HG02938 (cell line): ENCODE measurements around the gene RBM15.

Experiments
- ATAC-seq: cut with Tn5 transposase; IDR thresholded peaks from one replicate; pipeline ENCODE4 v1.9.1; 2021; ENCODE audit warnings: mild to moderate bottlenecking, moderate library complexity; ENCODE audit not compliant: unreplicated experiment

The RBM15 gene, protein sequence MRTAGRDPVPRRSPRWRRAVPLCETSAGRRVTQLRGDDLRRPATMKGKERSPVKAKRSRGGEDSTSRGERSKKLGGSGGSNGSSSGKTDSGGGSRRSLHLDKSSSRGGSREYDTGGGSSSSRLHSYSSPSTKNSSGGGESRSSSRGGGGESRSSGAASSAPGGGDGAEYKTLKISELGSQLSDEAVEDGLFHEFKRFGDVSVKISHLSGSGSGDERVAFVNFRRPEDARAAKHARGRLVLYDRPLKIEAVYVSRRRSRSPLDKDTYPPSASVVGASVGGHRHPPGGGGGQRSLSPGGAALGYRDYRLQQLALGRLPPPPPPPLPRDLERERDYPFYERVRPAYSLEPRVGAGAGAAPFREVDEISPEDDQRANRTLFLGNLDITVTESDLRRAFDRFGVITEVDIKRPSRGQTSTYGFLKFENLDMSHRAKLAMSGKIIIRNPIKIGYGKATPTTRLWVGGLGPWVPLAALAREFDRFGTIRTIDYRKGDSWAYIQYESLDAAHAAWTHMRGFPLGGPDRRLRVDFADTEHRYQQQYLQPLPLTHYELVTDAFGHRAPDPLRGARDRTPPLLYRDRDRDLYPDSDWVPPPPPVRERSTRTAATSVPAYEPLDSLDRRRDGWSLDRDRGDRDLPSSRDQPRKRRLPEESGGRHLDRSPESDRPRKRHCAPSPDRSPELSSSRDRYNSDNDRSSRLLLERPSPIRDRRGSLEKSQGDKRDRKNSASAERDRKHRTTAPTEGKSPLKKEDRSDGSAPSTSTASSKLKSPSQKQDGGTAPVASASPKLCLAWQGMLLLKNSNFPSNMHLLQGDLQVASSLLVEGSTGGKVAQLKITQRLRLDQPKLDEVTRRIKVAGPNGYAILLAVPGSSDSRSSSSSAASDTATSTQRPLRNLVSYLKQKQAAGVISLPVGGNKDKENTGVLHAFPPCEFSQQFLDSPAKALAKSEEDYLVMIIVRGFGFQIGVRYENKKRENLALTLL

DNA sequence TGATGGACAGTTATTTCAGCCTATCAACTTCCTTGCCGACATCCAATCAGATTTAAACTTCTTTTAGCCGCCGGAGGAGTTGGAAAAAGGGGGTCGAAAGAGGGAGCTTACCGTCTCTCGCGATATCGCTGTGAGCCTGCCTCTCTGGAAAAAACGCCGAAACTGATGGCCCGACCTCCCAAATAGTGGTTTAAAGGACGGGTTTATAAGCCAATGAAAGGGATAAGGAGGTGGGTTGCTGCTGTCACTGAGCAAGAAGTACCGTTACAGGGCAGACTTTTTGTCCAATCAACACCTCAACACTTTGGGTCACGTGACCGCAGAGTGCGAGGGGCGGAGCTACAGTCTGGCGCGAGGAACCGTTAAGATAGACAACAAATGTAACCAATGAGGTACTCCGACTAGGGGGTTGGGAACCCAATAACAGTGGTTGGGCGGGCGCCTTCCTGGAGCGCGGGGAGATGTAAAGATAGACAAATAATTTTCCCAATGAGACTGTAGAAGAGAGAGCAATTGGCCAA is at the start of gene RBM15:
RBM15 (plus strand) TSS at position 492 of the 521 bp plus-strand sequence; CDS start at position 521, 29 bp downstream.
- ATAC-seq: peak; percentile 70

DNA sequence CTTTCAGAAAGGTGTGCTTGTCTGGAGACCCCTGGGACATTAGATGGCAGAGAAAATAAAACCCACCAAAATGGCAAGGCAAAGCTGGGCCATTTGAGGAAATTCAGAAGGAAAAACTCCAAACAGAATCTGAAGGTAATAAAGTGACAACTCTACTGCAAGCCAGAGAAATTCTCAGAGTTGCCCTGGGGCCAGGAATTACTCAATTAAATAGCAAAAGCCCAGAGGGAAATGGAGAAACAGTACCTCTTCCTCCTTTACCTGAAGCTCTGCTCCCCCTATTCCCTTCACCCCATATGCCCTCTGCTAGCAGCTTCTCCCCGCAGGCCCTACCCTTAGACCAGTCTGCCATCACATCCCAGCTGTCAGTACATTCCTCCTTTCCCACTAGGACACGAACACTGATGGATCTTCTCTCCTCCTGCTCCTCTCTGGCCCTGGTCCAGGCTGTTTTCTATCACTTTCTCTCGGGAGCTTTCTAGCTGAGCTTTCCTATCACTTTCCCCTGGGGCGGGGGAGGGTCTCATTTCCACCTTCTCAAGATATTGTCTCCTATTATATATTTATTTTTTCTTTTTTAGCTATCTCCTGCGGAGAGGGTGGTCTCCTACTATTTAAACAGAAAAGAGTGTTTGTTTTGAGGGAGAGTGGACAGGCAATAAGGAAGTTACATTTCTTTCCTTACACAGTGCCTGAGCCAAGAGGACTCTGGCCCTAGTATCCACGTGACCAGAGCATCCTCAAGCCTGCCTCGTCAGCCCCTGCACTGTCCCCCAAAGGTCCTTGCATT is 47.7 kb upstream of the RBM15 start:
- no peak for ATAC-seq

DNA sequence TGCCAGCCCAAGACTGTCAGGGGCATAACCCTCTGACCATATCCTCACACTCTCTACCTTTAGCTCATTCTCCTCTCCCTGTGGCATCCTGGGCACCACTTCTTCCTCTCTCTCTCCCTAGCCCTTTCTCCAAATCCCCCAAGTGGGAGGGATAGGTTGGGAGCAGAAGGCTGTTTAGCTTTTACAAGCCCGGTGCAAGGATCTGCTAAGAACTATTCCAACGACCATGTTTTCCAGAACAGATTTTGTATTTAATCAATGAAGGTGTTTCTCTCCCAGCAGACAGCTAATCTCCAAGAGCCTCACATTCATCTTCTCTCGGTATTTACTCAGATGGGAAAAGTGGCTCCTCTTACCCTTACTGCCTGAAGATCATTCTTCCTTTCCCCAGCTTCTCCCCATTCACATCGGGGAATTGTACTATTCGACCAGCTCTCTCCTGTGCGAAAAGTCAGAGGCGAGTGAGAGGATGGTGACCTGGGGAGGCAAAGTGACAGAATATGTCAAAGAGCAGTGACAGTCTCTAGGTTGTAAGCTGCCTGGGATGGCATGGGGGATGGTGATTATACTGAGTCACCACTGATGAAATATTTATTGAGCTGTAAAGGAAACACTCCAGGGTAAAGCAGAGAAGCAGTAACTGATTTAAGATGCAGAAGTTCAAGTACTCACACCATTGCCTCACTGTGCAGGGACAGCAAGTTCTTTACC is 47.0 kb upstream of the RBM15 start:
- no peak for ATAC-seq

DNA sequence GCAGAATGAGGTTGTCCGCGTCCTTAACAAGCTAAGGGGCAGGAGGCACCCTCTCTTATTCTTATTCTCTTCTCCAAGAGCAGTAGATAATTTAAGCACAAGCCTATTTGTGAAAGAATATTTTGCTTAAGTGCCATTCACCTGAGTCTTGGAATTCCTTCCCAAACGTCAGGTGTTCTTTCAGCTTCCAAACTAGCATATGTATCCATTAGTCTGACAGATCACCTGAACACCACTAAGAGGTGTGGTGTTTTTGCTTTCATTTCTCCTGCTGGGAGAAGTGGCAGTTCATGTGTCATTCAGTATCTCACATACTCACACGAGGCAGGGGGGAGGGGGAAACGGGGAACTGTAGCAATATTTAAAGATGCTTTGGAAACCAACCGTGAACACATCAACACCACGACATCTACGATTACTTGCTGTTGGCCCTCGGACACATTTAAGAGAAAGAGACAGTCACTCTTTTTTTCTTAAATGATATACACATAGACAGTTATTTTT is 45.5 kb upstream of the RBM15 start:
- no peak for ATAC-seq

DNA sequence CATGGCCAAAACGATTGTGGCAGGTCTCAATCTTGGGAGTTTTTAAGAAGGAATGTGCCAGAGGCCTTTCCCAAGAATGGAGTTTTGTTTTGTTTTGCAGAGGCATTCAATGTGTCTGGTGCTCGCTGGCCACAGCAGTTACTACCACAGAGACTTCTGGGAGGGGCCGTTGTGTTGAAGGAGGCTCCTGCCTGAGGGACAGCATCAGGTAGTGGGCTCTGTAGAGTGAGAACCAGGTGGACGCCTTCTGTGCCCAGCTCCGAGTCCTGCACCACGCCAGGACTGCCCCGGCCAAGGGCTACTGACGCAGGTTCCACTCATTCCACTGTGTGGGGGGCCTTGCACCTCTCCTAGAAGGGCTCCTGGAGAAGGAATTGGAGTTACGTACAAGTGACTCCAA is 44.9 kb upstream of the RBM15 start:
- ATAC-seq: no peak

DNA sequence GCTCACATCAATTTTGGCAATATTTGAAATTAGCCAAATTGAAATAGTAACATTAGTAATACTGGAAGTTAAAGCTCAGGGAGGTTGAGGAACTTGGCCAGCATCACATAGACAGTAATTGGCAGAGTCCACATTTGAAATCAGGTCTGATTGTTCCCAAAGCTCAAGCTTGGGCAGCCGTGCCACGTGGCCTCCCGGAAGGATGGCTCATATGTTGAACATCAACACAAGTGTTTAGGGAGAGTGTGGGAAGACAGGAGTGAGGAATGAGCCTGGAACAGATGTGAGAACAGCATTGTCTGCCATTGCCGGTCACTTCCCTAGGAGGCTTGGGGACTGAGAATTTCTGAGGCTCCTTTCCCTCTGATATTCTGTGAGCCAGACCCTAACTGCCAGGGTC is 40.2 kb upstream of the RBM15 start:
- no peak for ATAC-seq

DNA sequence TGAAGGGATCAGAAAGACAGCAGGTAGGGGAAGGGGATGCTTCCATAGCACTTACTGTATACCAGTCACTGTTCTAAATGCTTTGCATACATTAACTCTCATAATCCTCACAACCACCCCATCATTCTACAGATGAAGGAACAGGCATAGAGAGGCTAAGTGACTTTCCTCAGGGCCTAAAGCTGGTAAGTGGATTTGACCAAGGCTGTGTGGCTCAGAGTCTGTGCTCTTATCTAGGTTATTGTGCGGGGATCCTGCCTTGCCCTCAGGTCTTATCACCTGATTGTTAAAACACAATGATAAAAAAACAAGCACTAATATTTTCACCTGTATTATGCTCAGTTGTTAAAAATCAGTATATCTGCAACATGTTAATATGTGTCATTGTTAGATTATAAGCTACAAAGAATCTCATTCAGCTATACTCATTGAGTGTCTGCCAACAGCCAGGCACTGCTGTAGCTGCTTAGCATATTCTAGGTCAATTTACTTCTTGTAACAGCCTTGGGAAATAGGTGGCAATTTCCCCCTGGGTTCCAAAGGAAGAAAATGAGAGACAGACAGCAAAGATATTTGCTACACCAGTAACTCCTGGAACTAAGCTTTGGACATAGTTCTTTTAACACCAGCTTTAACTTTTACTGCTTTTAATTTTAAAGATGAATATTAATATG is 38.6 kb upstream of the RBM15 start:
- ATAC-seq: no peak

DNA sequence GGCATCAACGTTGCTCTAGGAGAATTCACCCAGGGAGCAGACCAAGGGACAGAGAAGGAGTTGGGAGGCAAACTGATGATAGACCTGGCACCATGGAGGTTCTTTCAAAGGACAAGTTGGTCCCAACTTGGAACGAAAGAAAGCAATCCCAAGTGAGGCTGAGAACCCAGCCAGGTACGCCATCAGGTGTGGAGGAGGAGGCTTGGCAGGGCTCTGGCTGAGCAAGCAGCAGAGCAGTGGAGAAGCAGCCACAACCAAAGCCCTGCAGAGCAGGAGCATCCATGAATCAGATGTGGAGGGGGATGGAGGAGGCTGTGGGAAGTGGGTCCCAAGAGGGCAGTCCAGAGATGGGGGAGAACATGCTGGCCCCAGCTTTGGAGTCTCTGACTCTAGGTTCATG is 36.3 kb upstream of the RBM15 start:
- ATAC-seq: no peak

DNA sequence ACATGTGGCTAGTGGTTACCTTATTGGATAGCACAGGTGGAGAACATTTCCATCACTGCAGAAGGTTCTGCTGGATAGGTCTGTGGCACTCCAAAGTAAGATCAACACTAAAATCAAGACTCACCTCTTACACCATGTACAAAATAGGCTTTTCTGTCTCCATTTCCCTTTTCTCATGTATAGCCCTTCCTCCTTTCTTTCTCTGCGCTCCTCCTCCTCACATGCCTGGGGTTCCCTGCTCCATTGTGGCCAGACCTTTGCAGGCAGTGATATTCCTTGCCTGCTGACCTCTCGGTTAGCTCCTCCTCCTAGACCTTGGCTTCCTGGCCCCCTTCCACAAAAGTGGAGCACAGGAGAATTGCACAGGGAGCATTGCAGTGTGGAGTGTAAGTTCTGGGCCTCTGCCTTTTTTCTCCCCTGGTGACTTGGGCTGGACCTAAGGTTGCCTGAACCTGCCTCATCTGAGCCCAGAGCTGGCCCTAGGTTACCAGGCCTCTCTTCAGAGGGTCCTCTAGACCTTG is 33.2 kb upstream of the RBM15 start:
- no peak for ATAC-seq

DNA sequence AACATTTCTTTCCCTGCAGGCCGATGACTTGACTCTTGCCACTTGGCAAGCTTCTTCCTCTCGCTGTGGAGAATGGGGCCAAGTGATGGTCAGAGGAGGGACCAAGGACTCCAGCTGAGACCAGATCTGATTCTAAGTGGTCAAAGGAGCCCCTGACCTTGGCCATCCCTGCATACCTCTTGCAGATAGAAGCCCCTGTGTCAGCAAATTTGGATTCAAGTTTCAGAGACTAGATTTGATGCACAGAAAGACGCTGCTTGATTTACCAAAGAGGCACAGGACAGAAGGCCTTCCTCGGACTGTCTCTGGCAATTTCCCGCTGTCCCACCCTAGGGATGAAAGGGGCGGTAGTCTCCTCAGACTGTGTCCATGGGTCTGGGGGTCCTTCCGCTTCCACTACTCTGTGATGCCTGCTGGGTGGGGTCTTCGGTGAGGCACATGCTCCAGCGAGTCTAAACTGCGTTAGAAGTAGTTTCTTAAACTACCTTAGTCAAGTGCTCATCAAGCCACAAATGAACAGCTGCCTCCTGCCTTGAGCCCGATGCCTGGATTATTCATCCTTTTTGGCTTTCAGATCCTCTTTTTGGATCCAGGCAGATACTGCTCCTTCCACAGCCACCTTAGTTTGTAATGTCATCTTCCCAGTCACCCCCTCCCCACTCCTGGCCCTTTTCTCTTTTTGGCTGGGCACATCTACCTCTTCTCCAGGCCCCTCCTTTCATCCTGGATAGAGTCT is 31.8 kb upstream of the RBM15 start:
- ATAC-seq: no peak

DNA sequence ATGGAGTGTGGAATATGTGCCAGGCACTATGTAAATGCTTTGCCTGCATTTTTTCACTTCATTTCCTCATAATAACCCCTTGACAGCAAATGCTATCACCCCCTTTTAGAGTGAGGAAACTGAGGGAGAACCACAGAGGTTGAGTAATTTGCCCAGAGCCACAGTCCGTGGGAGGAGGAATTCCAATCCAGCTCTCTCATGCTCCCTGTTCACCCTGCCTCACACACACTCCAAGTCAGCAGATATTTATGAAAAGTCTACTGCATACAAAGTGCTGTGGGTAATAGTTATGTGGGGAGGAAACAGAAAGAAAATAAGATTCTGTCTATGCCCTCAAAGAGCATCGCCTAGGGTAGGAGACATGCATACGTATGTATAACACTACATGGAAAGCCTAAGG is 30.9 kb upstream of the RBM15 start:
- ATAC-seq: no peak

DNA sequence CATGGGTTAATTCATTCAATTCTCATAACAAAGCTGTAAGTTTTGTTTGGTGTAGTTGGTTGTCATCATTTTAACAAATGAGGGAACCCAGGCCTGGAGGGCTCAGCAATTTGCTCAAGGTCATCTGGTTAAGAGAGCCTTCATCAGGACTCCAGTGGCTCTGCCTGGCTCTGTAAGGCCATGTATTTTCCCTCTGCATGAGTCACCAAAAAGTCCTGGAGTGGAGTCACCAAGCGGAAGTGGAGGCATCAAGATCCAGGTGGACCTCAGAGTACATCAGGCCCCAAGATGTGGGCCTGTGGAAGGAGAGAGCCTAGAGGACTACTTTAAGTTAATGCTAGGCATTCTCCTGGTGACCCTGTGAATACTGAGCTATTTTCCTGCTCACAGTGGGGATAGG is 30.0 kb upstream of the RBM15 start:
- ATAC-seq: no peak

DNA sequence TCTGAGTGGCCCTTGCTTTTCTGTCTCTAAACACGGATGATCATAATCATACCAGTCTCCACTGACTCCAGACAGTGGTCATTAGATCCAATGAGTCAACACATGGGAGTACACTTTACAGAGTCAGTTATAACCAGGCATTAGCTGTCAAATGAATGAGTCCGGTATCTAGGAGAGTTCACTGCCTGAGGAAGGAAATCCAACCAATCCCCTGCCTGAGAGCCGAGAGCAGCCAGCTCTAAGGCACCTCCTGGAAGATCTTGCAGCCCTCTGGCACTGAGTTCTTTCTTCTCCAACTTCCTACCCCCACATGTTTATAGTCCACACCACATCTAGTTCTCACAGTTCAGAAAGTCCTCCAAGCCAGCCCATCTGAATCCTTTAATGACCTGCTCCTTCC is 29.4 kb upstream of the RBM15 start:
- ATAC-seq: no peak

DNA sequence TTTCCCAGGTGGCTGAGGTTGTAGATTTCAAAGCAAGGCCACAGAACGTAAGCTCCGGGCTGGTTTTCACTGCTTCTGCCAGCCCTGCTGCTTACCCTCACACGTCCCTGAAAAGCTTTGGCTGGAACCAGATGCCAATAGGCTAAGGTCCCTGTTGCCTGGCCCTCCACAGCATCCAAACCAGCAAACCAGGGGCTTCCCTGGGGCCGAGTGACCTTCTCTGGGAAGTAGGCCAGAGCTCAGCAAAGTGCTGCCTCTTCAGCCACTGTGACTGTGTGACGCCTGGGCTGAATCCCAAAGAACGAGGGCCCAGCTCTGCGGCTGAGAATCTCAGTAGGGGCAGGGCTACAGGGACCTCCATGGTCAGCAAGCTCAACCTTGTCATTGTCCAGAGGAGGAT is 28.9 kb upstream of the RBM15 start:
- no peak for ATAC-seq

DNA sequence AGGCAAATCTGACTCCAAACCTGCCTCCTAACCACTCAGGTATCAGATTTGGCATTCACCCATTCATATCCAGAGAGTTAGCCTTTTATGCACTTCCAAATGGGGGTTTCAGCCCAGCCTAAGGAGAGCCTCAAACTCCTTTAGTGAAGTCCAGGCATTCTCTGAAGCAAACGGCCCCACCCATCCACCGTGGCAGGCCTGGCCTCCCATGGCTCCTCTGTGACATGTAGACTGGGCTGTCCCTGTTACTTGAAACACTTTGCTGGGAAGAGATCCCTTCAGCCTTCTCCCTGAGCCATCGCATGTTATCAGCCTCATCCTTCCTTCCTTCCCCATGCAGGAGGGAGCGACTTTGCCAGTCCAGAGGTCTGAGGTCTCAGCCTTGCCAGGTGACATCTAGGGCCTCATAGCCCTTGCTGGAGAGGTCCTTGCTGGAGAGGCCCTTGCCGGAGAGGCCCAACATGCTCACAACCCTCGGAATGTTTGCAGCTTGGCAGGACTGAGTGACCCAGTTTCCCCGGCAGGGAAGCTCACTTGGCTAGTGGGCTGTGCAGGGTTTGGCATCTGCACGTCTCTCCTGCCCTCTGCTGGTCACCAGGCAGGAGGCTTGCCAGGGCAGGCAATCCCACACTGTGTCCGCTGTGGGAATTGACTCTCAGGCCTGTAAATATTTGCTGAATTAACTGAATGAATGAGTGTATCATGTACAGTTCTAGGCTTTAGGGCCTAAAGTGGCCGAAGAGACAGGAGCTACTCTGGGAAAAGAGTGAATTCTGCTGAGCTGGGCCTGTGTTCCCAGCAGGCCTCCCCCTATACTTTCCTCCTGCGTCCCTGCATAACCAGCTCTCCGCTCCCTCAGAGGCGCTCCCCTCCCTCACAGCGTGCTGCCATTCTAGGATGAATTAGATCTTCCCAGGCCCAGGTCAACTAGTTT is 26.7 kb upstream of the RBM15 start:
- ATAC-seq: no peak

DNA sequence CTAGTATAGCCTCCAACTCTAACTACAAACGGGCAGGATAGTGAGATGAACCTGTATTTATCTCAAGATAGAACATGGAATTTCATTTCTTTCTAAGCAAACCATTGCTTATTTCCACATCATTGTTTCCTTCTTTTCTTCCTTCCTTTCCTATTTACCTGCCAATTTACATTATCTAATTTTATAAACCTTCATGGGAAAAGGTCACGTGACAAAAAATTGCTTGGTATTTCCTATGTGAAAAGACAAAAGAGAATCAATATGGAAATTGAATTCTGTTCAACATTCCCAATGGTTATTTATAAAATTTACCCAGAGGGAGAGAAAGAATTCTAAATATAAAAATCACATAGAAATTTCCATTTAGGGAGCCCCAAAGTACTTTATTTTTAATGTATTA is 22.4 kb upstream of the RBM15 start:
- no peak for ATAC-seq

DNA sequence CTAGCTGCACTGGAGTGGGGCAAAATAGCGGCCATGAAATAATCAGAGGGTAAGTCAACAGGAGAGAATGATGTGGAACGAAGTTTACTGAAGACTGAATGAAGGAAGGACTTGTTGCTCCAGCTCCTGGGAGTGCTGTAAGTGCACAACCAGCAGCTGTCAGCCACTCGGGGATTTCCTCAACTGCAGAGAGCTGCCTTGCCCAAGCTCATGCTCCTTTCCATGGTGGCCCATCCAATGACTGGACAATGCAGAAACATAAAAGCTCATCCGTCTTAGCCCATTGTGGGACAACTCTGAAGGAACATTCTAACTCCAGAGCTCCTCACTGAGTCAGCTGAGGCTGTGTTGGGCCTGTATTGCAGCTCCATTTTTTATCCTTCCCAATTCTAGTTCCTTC is 21.1 kb upstream of the RBM15 start:
- no peak for ATAC-seq
